Measurements from ENCODE around the gene LY6G6D. TPM values are rescaled to one million over a fixed set of nuclear protein-coding genes. Genes with fewer than 3 reads are reported as not detected.

The LY6G6D gene
- total RNA-seq, 3 donors from 2014 or later, result not detected

- no peaks in the 10 kb centered on the region for H3K9me3 Mint-ChIP-seq
- no peak overlapping the region for H3K4me3 Mint-ChIP-seq
- DNase-seq (no peak), ATAC-seq (no peak)
- H3K36me3 Mint-ChIP-seq (ENCODE audit: insufficient read depth), result no peaks in the 10 kb centered on the region
- no peaks in the 10 kb centered on the region for H3K27me3 Mint-ChIP-seq (ENCODE audit: low read depth)
- H3K4me1 Mint-ChIP-seq (ENCODE audit: low read depth), result peaks cover 2% of the 10 kb centered on the region
These were observed 5.1 kb downstream of the LY6G6D start for GRCh38 chr6:31720196-31720770.

GRCh38 chr6:31721351-31722020, 6.3 kb downstream of the LY6G6D start, which contains the start of gene LY6G6C:
Gene LY6G6C, minus strand, starts transcription at chr6:31721746. Its CDS starts 67 bp downstream, at chr6:31721679.
- Mint-ChIP-seq H3K4me3 (no peak within 1 kb of the TSS), H3K4me1 (ENCODE audit: low read depth) (peaks cover 12% of the 10 kb centered on the region), H3K9me3 (no peaks in the 10 kb centered on the region), H3K27me3 (ENCODE audit: low read depth) (no peaks in the 10 kb centered on the region), H3K36me3 (ENCODE audit: insufficient read depth) (peaks cover 4% of the 10 kb centered on the region)
- ATAC-seq, result no peak
- no peak for DNase-seq

- peaks cover 4% of the 10 kb centered on the region for H3K36me3 Mint-ChIP-seq (ENCODE audit: insufficient read depth)
- H3K9me3 Mint-ChIP-seq, result no peaks in the 10 kb centered on the region
- DNase-seq (no peak), ATAC-seq (no peak)
- H3K27me3 Mint-ChIP-seq (ENCODE audit: low read depth), result no peaks in the 10 kb centered on the region
- H3K4me1 Mint-ChIP-seq (ENCODE audit: low read depth), result peaks cover 18% of the 10 kb centered on the region
- no peak overlapping the region for H3K4me3 Mint-ChIP-seq
These were observed 7.0 kb downstream of the LY6G6D start for GRCh38 chr6:31722173-31722572.

GRCh38 chr6:31723245-31723979, 8.3 kb downstream of the LY6G6D start, which contains the start of gene MPIG6B:
Gene MPIG6B, plus strand, starts transcription at chr6:31723373. Its CDS starts 11 bp downstream, at chr6:31723384.
- no peak within 1 kb of the TSS for H3K4me3 Mint-ChIP-seq
- peak in 1 of 2 donors; percentile 44 for ATAC-seq
- peaks cover 28% of the 10 kb centered on the region for H3K4me1 Mint-ChIP-seq (ENCODE audit: low read depth)
- H3K27me3 Mint-ChIP-seq (ENCODE audit: low read depth), result no peaks in the 10 kb centered on the region
- DNase-seq, result no peak
- H3K36me3 Mint-ChIP-seq (ENCODE audit: insufficient read depth), result peaks cover 4% of the 10 kb centered on the region
- H3K9me3 Mint-ChIP-seq, result no peaks in the 10 kb centered on the region

GRCh38 chr6:31723980-31724691, 9.0 kb downstream of the LY6G6D start:
- ATAC-seq, result no peak
- H3K36me3 Mint-ChIP-seq (ENCODE audit: insufficient read depth), result peaks cover 4% of the 10 kb centered on the region
- no peak overlapping the region for H3K4me3 Mint-ChIP-seq
- DNase-seq, result no peak
- H3K27me3 Mint-ChIP-seq (ENCODE audit: low read depth), result no peaks in the 10 kb centered on the region
- no peaks in the 10 kb centered on the region for H3K9me3 Mint-ChIP-seq
- peaks cover 35% of the 10 kb centered on the region for H3K4me1 Mint-ChIP-seq (ENCODE audit: low read depth)

- H3K9me3 Mint-ChIP-seq, result no peaks in the 10 kb centered on the region
These were observed 10.6 kb downstream of the LY6G6D start for GRCh38 chr6:31725502-31726350.

GRCh38 chr6:31727034-31727716, 12.0 kb downstream of the LY6G6D start:
- peak overlapping the region; percentile 53 for H3K4me3 Mint-ChIP-seq
- H3K36me3 Mint-ChIP-seq (ENCODE audit: insufficient read depth), result peaks cover 11% of the 10 kb centered on the region
- H3K9me3 Mint-ChIP-seq, result no peaks in the 10 kb centered on the region
- no peak for ATAC-seq
- no peaks in the 10 kb centered on the region for H3K27me3 Mint-ChIP-seq (ENCODE audit: low read depth)
- no peak for DNase-seq
- peaks cover 48% of the 10 kb centered on the region for H3K4me1 Mint-ChIP-seq (ENCODE audit: low read depth)

More at GRCh38 chr6:31725502-31726350, 10.6 kb downstream of the LY6G6D start:
- peaks cover 45% of the 10 kb centered on the region for H3K4me1 Mint-ChIP-seq (ENCODE audit: low read depth)
- H3K36me3 Mint-ChIP-seq (ENCODE audit: insufficient read depth), result peaks cover 4% of the 10 kb centered on the region
- DNase-seq (no peak), ATAC-seq (no peak)
- H3K4me3 Mint-ChIP-seq, result no peak overlapping the region
- H3K27me3 Mint-ChIP-seq (ENCODE audit: low read depth), result no peaks in the 10 kb centered on the region

- H3K4me3 Mint-ChIP-seq, result peak overlapping the region; percentile 53
- DNase-seq, result no peak
- H3K4me1 Mint-ChIP-seq (ENCODE audit: low read depth), result peaks cover 49% of the 10 kb centered on the region
- no peaks in the 10 kb centered on the region for H3K9me3 Mint-ChIP-seq
- peaks cover 14% of the 10 kb centered on the region for H3K36me3 Mint-ChIP-seq (ENCODE audit: insufficient read depth)
- H3K27me3 Mint-ChIP-seq (ENCODE audit: low read depth), result no peaks in the 10 kb centered on the region
- ATAC-seq, result no peak
These were observed 12.8 kb downstream of the LY6G6D start for GRCh38 chr6:31727717-31728671.

- Mint-ChIP-seq H3K4me1 (ENCODE audit: low read depth) (peaks cover 55% of the 10 kb centered on the region), H3K36me3 (ENCODE audit: insufficient read depth) (peaks cover 22% of the 10 kb centered on the region), H3K27me3 (ENCODE audit: low read depth) (no peaks in the 10 kb centered on the region), H3K4me3 (peak within 1 kb of the TSS; percentile 94), H3K9me3 (no peaks in the 10 kb centered on the region)
- DNase-seq (no peak), ATAC-seq (peak; percentile 20)
These were observed 13.8 kb downstream of the LY6G6D start, which contains the start of gene DDAH2 for GRCh38 chr6:31728767-31729514. Gene DDAH2, minus strand, starts transcription at chr6:31729299. Its CDS starts 138 bp downstream, at chr6:31729161.

GRCh38 chr6:31729515-31729978, 14.4 kb downstream of the LY6G6D start:
- Mint-ChIP-seq H3K27me3 (ENCODE audit: low read depth) (no peaks in the 10 kb centered on the region), H3K9me3 (no peaks in the 10 kb centered on the region), H3K4me3 (peak overlapping the region; percentile 94), H3K4me1 (ENCODE audit: low read depth) (peaks cover 61% of the 10 kb centered on the region), H3K36me3 (ENCODE audit: insufficient read depth) (peaks cover 22% of the 10 kb centered on the region)
- ATAC-seq (peak; percentile 75 to 77), DNase-seq (peak; percentile 80)

GRCh38 chr6:31729979-31730630, 15.0 kb downstream of the LY6G6D start:
- H3K4me3 Mint-ChIP-seq, result peak overlapping the region; percentile 94
- H3K36me3 Mint-ChIP-seq (ENCODE audit: insufficient read depth), result peaks cover 22% of the 10 kb centered on the region
- no peaks in the 10 kb centered on the region for H3K9me3 Mint-ChIP-seq
- ATAC-seq (peak; percentile 61), DNase-seq (peak; percentile 58)
- H3K4me1 Mint-ChIP-seq (ENCODE audit: low read depth), result peaks cover 62% of the 10 kb centered on the region
- H3K27me3 Mint-ChIP-seq (ENCODE audit: low read depth), result no peaks in the 10 kb centered on the region
